ENCODE measurements around the gene CPNE5. TPM values are rescaled to one million over a fixed set of nuclear protein-coding genes. Genes with fewer than 3 reads are reported as not detected.

The CPNE5 gene
- total RNA-seq, 3 donors from 2014 or later (not counting 1 experiment from before 2014, with no cell fraction given): 1.2 to 8.5 (median 2.0) TPM

DNA sequence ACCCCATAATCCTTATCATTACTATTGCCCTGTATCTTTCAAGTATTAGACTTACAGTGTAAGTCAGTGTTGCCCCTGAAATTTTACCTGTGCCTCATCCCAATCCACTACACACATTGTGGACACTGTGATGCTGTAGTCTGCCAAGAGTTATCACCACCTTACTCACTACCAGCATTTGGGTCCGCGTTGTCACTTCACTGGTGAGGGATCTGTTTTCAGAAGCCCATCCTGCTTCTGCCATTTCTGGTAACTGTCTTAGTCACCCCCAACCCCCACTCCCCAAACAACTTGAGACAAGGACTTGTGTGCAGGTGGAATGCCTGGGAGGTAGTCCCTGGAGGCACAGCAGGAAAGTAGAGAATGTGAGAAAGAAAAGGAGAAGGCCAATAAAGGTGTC, 147.6 kb downstream of the CPNE5 start:
- intact Hi-C loops (cut with micrococcal nuclease): no loop called here
- TF ChIP-seq, protein P1, sequence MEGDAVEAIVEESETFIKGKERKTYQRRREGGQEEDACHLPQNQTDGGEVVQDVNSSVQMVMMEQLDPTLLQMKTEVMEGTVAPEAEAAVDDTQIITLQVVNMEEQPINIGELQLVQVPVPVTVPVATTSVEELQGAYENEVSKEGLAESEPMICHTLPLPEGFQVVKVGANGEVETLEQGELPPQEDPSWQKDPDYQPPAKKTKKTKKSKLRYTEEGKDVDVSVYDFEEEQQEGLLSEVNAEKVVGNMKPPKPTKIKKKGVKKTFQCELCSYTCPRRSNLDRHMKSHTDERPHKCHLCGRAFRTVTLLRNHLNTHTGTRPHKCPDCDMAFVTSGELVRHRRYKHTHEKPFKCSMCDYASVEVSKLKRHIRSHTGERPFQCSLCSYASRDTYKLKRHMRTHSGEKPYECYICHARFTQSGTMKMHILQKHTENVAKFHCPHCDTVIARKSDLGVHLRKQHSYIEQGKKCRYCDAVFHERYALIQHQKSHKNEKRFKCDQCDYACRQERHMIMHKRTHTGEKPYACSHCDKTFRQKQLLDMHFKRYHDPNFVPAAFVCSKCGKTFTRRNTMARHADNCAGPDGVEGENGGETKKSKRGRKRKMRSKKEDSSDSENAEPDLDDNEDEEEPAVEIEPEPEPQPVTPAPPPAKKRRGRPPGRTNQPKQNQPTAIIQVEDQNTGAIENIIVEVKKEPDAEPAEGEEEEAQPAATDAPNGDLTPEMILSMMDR (IDR thresholded peaks at IDR 0.05): no peak
- peaks cover 17 to 21% of the 10 kb centered on the region in 2 donors for H3K4me1 Mint-ChIP-seq
- 100% methylated on average over 2 of the region's 2 CpGs for WGBS (ENCODE audit: insufficient coverage)
- H3K36me3 Mint-ChIP-seq: no peaks in the 10 kb centered on the region
- H3K27me3 Mint-ChIP-seq (ENCODE audit: low read depth in 2 of 2): no peaks in the 10 kb centered on the region
- no peak overlapping the region for H3K4me3 ChIP-seq (ENCODE audit: low read length)
- H3K36me3 ChIP-seq (ENCODE audit: control insufficient read depth, insufficient read depth, low read length): no peaks in the 10 kb centered on the region
- no peak for ATAC-seq
- peak overlapping the region; percentile 71 for H3K27ac ChIP-seq (ENCODE audit: low read length)
- no peak for DNase-seq
- H3K9me3 ChIP-seq (ENCODE audit: control insufficient read depth, insufficient read depth, low read length): no peaks in the 10 kb centered on the region
- no peak overlapping the region for H3K4me3 Mint-ChIP-seq
- H3K27ac Mint-ChIP-seq: peak overlapping the region in 1 of 2 donors; percentile 35
- peaks cover 21% of the 10 kb centered on the region for H3K4me1 ChIP-seq (ENCODE audit: control insufficient read depth, insufficient read depth, low read length)
- no peaks in the 10 kb centered on the region for H3K9me3 Mint-ChIP-seq
- no peaks in the 10 kb centered on the region for H3K27me3 ChIP-seq (ENCODE audit: control insufficient read depth, insufficient read depth, low read length)

DNA sequence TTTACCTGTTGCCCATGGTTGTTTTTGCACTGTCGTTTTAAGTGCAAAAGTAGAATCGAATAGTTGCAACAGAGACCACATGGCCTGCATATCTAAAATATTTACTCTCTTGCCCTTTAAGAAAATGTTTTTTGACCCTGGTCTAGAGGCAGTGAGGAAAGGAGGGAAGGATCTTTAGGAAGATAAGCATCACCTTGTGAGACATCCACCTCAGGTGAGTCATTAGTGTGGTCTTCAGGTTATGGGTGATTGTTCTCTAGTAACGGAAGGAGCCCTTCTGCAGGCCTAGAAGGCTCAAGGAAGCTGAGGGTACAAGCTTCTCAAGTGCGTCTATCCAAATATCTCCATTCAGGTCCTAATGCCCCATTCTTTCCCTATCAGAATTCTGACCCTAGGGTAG, 148.2 kb downstream of the CPNE5 start:
- Mint-ChIP-seq H3K27me3 (ENCODE audit: low read depth in 2 of 2) (no peaks in the 10 kb centered on the region), H3K36me3 (no peaks in the 10 kb centered on the region), H3K4me1 (peaks cover 17 to 21% of the 10 kb centered on the region in 2 donors), H3K9me3 (no peaks in the 10 kb centered on the region), H3K27ac (peak overlapping the region in 1 of 2 donors; percentile 35), H3K4me3 (no peak overlapping the region)
- H3K36me3 ChIP-seq (ENCODE audit: control insufficient read depth, insufficient read depth, low read length): no peaks in the 10 kb centered on the region
- TF ChIP-seq, protein P1 (IDR thresholded peaks at IDR 0.05): no peak
- H3K27me3 ChIP-seq (ENCODE audit: control insufficient read depth, insufficient read depth, low read length): no peaks in the 10 kb centered on the region
- H3K9me3 ChIP-seq (ENCODE audit: control insufficient read depth, insufficient read depth, low read length): no peaks in the 10 kb centered on the region
- ATAC-seq: no peak
- no peak overlapping the region for H3K27ac ChIP-seq (ENCODE audit: low read length)
- intact Hi-C loops (cut with micrococcal nuclease): no loop called here
- H3K4me3 ChIP-seq (ENCODE audit: low read length): no peak overlapping the region
- DNase-seq: no peak
- WGBS (ENCODE audit: insufficient coverage): 86% methylated on average over 3 of the region's 4 CpGs
- H3K4me1 ChIP-seq (ENCODE audit: control insufficient read depth, insufficient read depth, low read length): peaks cover 27% of the 10 kb centered on the region

Other genes with a start within 250 kb of the CPNE5 start
- gene SRSF3, start 245.1 kb downstream of the CPNE5 start, total RNA-seq: 100 to 1,000 TPM; 445 to 526 (median 447) TPM
- 10 to 100 TPM; 19.1 to 40.7 (median 25.4) TPM for gene CDKN1A, start 160.7 kb downstream of the CPNE5 start, total RNA-seq
- gene RAB44, start 141.6 kb downstream of the CPNE5 start, total RNA-seq: 10 to 100 TPM in 1 of 3 donors, under 1 TPM in 2; 0.09 to 12.9 (median 0.70) TPM
- 1 to 10 TPM; 2.6 to 5.2 (median 5.1) TPM for gene PPIL1, start 35.4 kb upstream of the CPNE5 start, total RNA-seq
- 10 to 100 TPM; 34.3 to 47.0 (median 46.3) TPM for gene C6orf89, start 46.5 kb upstream of the CPNE5 start, total RNA-seq
- gene PI16, start 115.3 kb upstream of the CPNE5 start, total RNA-seq: 1 to 10 TPM in 2 of 3 donors, under 1 TPM in 1; 0.33 to 1.8 (median 1.1) TPM
- 100 to 1,000 TPM; 158 to 180 (median 162) TPM for gene MTCH1, start 146.8 kb upstream of the CPNE5 start, total RNA-seq
- gene FGD2, start 166.2 kb upstream of the CPNE5 start, total RNA-seq: 10 to 100 TPM in 2 of 3 donors, 1 to 10 TPM in 1; 6.3 to 22.3 (median 14.1) TPM

Data from natural killer cell (primary cell).